NCI-H2029 treated with DMSO at 0.1 percent for 48 hours (cell line): ENCODE results near the gene KLF15.
"Not testable (repeated sequence)": the region's sequence is repeated elsewhere in the genome, so short reads cannot be mapped to it uniquely, and the experiment has no call there.

Source experiments
- DNase-seq: peaks from one replicate; lab custom pipeline; 2025; lab: John Stamatoyannopoulos, UW

The KLF15 gene

GRCh38 chr3:126345641-126346460 lies 11.4 kb downstream of the KLF15 start:
- no peak for DNase-seq

- no peak for DNase-seq
Observed at GRCh38 chr3:126345231-126345630, 12.0 kb downstream of the KLF15 start.

GRCh38 chr3:126344380-126345041 lies 12.7 kb downstream of the KLF15 start:
- DNase-seq, result no peak

- no peak for DNase-seq
Observed at GRCh38 chr3:126343649-126344035, 13.6 kb downstream of the KLF15 start.

- no peak for DNase-seq
Observed at GRCh38 chr3:126342991-126343648, 14.1 kb downstream of the KLF15 start.

GRCh38 chr3:126342211-126342610 lies 15.0 kb downstream of the KLF15 start:
- DNase-seq, result no peak

GRCh38 chr3:126341755-126342150 lies 15.5 kb downstream of the KLF15 start:
- no peak for DNase-seq

GRCh38 chr3:126340943-126341754 lies 16.1 kb downstream of the KLF15 start:
- DNase-seq, result no peak

GRCh38 chr3:126340596-126340942 lies 16.6 kb downstream of the KLF15 start:
- no peak for DNase-seq

- DNase-seq, result no peak
Observed at GRCh38 chr3:126340081-126340511, 17.1 kb downstream of the KLF15 start.

- no peak for DNase-seq
Observed at GRCh38 chr3:126339466-126339865, 17.7 kb downstream of the KLF15 start.

- DNase-seq, result no peak
Observed at GRCh38 chr3:126338790-126339288, 18.4 kb downstream of the KLF15 start.

- DNase-seq, result no peak
Observed at GRCh38 chr3:126337980-126338651, 19.1 kb downstream of the KLF15 start.

- DNase-seq, result not testable (repeated sequence)
Observed at GRCh38 chr3:126331812-126332336, 25.3 kb downstream of the KLF15 start.

GRCh38 chr3:126329927-126330725 lies 27.1 kb downstream of the KLF15 start:
- DNase-seq, result no peak

- DNase-seq, result no peak
Observed at GRCh38 chr3:126326629-126327028, 30.6 kb downstream of the KLF15 start.

- no peak for DNase-seq
Observed at GRCh38 chr3:126322181-126322967, 34.8 kb downstream of the KLF15 start.

GRCh38 chr3:126321490-126321889 lies 35.7 kb downstream of the KLF15 start:
- no peak for DNase-seq

GRCh38 chr3:126320517-126321293 lies 36.5 kb downstream of the KLF15 start:
- no peak for DNase-seq
